ENCODE measurements around the gene FKBP9.
A peak's percentile ranks its signal among the peaks of the same experiment; 100 is the strongest.
"Not testable (repeated sequence)": the region's sequence is repeated elsewhere in the genome, so short reads cannot be mapped to it uniquely, and the experiment has no call there.

FKBP9 gene, protein sequence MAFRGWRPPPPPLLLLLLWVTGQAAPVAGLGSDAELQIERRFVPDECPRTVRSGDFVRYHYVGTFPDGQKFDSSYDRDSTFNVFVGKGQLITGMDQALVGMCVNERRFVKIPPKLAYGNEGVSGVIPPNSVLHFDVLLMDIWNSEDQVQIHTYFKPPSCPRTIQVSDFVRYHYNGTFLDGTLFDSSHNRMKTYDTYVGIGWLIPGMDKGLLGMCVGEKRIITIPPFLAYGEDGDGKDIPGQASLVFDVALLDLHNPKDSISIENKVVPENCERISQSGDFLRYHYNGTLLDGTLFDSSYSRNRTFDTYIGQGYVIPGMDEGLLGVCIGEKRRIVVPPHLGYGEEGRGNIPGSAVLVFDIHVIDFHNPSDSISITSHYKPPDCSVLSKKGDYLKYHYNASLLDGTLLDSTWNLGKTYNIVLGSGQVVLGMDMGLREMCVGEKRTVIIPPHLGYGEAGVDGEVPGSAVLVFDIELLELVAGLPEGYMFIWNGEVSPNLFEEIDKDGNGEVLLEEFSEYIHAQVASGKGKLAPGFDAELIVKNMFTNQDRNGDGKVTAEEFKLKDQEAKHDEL

DNA sequence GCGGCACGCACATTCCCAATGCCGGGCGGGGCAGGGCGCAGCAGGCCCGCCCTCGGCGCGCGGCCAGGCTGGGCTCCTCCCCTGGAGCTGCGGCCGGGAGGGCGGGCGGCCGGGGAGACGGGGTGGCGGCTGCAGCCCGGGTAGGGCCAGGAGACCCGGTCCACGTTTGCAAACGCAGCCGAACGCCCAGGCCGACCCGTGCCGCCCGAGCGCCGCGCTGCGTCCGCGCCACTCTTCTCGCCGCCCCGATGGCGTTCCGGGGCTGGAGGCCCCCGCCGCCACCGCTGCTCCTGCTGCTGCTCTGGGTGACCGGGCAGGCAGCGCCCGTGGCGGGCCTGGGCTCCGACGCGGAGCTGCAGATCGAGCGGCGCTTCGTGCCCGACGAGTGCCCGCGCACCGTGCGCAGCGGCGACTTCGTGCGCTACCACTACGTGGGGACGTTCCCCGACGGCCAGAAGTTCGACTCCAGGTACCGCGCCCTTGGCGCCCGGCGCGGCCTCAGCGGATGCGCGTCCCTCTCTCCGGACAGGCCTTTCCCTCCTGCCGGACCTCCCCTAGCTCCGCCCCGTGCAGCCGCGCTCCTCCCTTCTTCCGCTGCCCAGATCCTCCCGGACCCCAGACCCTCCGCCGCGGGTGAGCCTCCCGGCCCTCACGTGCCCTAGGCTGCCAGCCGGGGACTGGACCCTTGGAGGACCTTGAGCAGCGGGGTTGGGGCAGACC is at the start of gene FKBP9:
Gene FKBP9, plus strand, starts transcription at position 115 of the 720 bp plus-strand sequence. Its CDS starts 134 bp downstream, at position 249.
- DNase-seq (ENCODE audit: low read depth in 2 of 2) = no peak

DNA sequence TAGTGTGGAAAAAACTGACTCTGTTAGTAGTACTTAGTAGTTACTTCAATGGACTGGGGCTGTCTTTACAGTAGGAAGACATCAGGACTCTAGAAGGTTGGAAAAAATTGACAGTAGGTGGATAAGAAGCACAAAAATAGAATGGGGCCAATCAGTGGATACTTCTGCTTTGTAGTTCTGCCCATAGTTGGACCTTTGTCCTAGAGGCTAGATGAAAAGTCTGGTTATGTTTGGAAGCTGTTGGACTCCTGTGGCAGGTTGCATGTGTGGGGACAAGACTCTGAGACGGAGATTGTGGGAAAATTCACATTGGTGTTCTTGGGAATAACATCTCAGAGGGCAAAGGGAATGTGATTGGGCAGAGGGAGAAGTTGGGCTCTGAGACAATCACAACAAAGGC is 47.0 kb upstream of the FKBP9 start:
- no peak for DNase-seq (ENCODE audit: low read depth in 2 of 2)

GRCh38 chr7:32914184-32914583 is 43.1 kb upstream of the FKBP9 start:
- DNase-seq (ENCODE audit: low read depth in 2 of 2) = no peak

DNA sequence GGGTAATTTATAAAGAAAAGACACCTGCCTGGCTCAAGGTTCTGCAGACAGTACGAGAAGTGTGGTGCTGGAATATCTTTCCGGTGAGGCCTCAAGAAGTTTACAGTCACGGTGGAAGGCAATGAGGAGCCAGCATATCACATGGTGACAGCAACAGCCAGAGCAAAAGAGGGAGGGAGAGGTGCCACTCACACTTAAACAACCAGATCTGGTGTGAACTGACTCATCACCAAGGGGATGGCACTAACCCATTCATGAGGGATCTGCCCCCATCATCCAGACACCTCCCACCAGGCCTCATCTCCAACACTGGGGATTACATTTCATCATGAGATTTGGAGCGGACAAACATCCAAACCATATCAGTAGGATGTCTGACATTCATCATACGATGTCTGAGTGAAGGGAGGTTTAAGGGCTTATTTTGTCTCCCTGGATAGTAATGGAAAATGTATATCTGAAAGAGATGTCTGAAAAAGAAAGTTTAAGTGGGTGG is 42.2 kb upstream of the FKBP9 start:
- DNase-seq (ENCODE audit: low read depth in 2 of 2) = no peak

GRCh38 chr7:32916006-32916405 is 41.2 kb upstream of the FKBP9 start:
- no peak for DNase-seq (ENCODE audit: low read depth in 2 of 2)

DNA sequence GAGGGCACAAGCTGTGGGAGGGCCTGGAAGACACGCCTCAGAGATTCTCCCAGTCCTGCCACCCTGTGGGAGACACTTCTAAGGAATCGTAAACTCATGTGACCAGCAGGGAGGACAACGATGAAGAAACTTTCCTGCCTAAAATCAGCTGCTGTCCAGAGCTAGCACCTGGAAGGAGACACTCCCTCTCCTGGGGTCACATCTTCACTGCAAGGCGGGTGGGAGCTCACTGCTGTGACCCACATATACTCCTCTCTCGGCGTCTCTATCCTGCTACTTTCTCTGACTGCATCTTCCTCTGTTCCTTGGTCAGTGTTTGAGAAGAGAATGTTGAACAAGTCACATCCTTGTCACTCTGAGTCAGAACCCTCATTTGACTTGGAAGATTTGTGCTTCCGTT is 40.2 kb upstream of the FKBP9 start:
- DNase-seq (ENCODE audit: low read depth in 2 of 2) = not testable (repeated sequence)

GRCh38 chr7:32921896-32922295 is 35.3 kb upstream of the FKBP9 start:
- no peak for DNase-seq (ENCODE audit: low read depth in 2 of 2)

- DNase-seq (ENCODE audit: low read depth in 2 of 2) = no peak
Observed at GRCh38 chr7:32928785-32929298, 28.4 kb upstream of the FKBP9 start.

- DNase-seq (ENCODE audit: low read depth in 2 of 2) = no peak
Observed at GRCh38 chr7:32929430-32930143, 27.7 kb upstream of the FKBP9 start.

GRCh38 chr7:32930378-32930777 is 26.9 kb upstream of the FKBP9 start:
- DNase-seq (ENCODE audit: low read depth in 2 of 2) = no peak

GRCh38 chr7:32935558-32935957 is 21.7 kb upstream of the FKBP9 start:
- no peak for DNase-seq (ENCODE audit: low read depth in 2 of 2)

DNA sequence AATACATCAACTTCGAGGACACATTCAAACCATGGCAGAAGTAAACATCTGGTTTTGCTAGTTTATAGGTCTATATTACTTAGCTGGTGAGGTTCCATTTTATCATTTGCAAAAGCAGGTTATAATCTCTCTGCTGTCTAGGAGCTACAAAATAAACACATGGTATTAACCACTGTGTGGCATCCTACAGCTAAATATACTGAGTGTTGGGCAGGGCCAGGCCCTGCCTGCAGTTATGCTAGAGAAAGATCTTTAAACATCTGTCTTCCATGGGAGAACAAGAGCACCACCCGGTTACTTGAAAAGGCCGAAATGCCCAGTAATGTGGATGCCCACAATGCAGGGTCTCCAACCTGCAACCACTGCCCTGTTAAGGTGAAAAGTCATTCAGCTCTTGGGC is 20.6 kb upstream of the FKBP9 start:
- no peak for DNase-seq (ENCODE audit: low read depth in 2 of 2)

- no peak for DNase-seq (ENCODE audit: low read depth in 2 of 2)
Observed at GRCh38 chr7:32937344-32938174, 19.7 kb upstream of the FKBP9 start.

GRCh38 chr7:32941181-32941580 is 16.1 kb upstream of the FKBP9 start:
- no peak for DNase-seq (ENCODE audit: low read depth in 2 of 2)

DNA sequence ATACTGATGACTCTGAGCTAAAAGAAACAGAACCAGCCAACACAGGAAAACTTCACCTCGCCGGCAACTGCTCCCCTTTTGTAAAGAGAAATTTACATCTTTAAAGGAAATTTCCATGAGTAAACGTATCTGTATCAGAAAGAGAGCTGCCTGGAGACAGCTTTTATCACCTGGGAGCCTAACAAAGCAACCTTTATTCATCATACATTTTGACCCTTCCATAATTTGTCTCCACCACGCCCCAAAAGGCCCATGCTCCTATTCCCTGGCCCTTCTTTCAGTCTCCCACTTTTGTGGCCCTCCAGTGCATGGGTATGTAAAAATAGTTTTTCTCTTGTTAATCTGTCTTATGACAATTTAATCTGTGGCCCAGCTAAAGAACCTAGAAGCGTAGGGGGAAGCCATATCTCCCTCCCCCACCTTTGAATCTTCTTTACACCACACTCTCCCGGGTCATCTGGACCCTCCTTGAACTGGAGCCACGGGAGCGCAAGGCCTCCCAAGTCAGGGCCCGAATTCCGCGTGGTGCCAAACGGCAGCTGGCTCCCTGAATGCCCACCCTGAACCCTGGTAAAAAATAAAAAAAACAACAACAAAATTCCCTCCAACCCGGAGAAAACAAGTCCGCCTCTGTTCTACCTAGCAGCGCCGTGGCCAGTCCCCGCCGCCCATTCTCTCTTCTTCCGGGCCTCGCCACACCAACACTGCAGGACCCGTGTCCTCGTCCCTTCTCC is 15.4 kb upstream of the FKBP9 start:
- DNase-seq (ENCODE audit: low read depth in 2 of 2) = no peak

- peak; percentile 34 to 45 for DNase-seq (ENCODE audit: low read depth in 2 of 2)
Observed at GRCh38 chr7:32942415-32943251, 14.6 kb upstream of the FKBP9 start.

DNA sequence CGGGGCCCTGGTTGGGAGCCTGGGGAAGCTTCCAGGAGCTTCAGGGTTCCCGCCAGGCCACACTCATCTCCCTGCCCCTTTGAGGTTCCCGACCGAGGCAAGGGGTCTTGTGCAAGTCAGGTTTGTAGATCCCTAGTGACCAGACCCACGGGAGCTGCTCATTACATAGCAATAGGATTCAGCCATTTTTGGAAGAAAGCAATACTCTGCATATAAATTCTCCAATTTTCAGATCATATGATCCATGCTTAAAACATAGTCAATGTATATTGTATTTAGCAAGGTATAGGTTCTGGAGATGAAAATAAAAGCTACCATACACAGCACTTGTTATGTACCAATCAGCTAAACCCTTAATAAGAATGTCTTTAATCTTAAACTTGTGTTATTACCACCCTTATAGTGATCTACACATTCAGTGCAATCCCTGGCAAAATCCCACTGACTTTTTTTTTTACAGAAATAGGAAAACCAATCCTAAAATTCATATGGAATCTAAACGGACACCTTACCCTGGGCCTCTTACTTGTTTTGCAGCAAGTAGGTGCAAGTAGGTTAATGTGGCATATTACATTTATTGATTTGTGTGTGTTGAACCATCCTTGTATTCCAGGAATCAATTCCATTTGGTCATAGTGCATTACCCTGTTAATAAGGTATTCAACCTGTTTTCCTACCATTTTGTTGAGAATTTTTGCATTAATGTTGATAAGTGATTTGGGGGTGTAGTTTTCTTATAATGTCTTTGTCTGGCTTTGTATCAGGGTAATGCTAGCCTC is 13.8 kb upstream of the FKBP9 start:
- DNase-seq (ENCODE audit: low read depth in 2 of 2) = peak in 1 of 2 donors; percentile 23

GRCh38 chr7:32947420-32947983 is 9.7 kb upstream of the FKBP9 start:
- no peak for DNase-seq (ENCODE audit: low read depth in 2 of 2)
